A549 (cell line): Measurements from ENCODE around the gene RIPPLY1. TPM values are rescaled to one million over a fixed set of nuclear protein-coding genes. Genes with fewer than 3 reads are reported as not detected.

Source experiments
- ATAC-seq, 2 experiments: fragments of 200-7000 bp in 1 of 2; fragments of >200 bp in 1 of 2; cut with Nextera tagmentation in 1 of 2; cut with Tn5 transposase in 1 of 2; 3 replicates each; pipeline versions ENCODE4 v1.8.0 to v1.9.1; 2018 to 2020; ENCODE audit warnings: mild to moderate bottlenecking in 1 of 2, moderate library complexity in 1 of 2
- CTCF ChIA-PET: fragments of 300-600 bp; sonication (Branson Sonifier 250); formaldehyde crosslinking; extraction: SDS; loops from one replicate; lab custom pipeline; 2021; ENCODE audit warnings: antibody characterized with exemption, inconsistent platforms; lab: Yijun Ruan, JAX
- POLR2A ChIA-PET: fragments of 350-600 bp; formaldehyde crosslinking; extraction: SDS; loops from one replicate; lab custom pipeline; 2021; ENCODE audit warnings: antibody characterized with exemption, inconsistent platforms; lab: Yijun Ruan, JAX
- DNase-seq, 2 experiments: peaks; one replicate each; pipeline versions ENCODE4 v3.0.0 to v3.0.0-alpha.2; 2011 to 2016; ENCODE audit warnings: low read depth in 1 of 2, low spot score in 1 of 2
- FAIRE-seq: peaks from 2 replicates; lab custom pipeline; 2011; peaks lifted over from hg19 to GRCh38; lab: Jason Lieb, UNC
- H3K27ac ChIP-seq, 2 experiments: fragments of >200 bp; sonication (Bioruptor Twin); formaldehyde crosslinking; 3 replicates each; pipeline ENCODE4 v1.5.1; 2016 to 2017
- H3K4me1 ChIP-seq: fragments of >200 bp; sonication (Bioruptor Twin); formaldehyde crosslinking; 3 replicates; pipeline ENCODE4 v1.6.1; 2016
- H3K4me2 ChIP-seq: fragments of >200 bp; sonication (Bioruptor Twin); formaldehyde crosslinking; 3 replicates; pipeline ENCODE4 v1.6.1; 2016
- H3K4me3 ChIP-seq: fragments of >200 bp; sonication (Bioruptor Twin); formaldehyde crosslinking; 3 replicates; pipeline ENCODE4 v1.5.1; 2016
- H3K9me3 ChIP-seq: fragments of >200 bp; sonication (Bioruptor Twin); formaldehyde crosslinking; 3 replicates; pipeline ENCODE4 v1.6.1; 2016
- BHLHE40 ChIP-seq: IDR thresholded peaks from 2 replicates; pipeline ENCODE4 v1.6.1; 2012; ENCODE audit warnings: low read depth, low read length, inconsistent platforms
- CEBPB ChIP-seq, 2 experiments: fragments of >200 bp in 1 of 2; sonication (Bioruptor Twin) in 1 of 2; formaldehyde crosslinking in 1 of 2; IDR thresholded peaks; 2 replicates each; pipeline ENCODE4 v1.6.1; 2012 to 2016
- CHD4 ChIP-seq: fragments of 200-600 bp; sonication (generic); IDR thresholded peaks from 2 replicates; pipeline ENCODE4 v1.6.1; 2016; ENCODE audit warnings: antibody characterized with exemption, mild to moderate bottlenecking, borderline replicate concordance
- EP300 ChIP-seq, 2 experiments: fragments of >200 bp; sonication (Bioruptor Twin); formaldehyde crosslinking; IDR thresholded peaks; 2 replicates in 1 of 2; 3 replicates in 1 of 2; pipeline ENCODE4 v1.6.1; 2016 to 2017
- FOSL2 ChIP-seq, 2 experiments: fragments of 450-650 bp in 1 of 2; fragments of >200 bp in 1 of 2; sonication (Bioruptor Twin) in 1 of 2; formaldehyde crosslinking; IDR thresholded peaks; 2 replicates each; pipeline versions ENCODE4 v1.5.0 to v1.6.1; 2016 to 2020; ENCODE audit warnings: mild to moderate bottlenecking in 1 of 2, moderate library complexity in 1 of 2
- GATA3 ChIP-seq: IDR thresholded peaks from 2 replicates; pipeline ENCODE4 v1.6.1; 2012; ENCODE audit warnings: borderline replicate concordance
- HEYL ChIP-seq: fragments of 250-450 bp; sonication (Bioruptor Pico); IDR thresholded peaks from 2 replicates; pipeline ENCODE4 v1.8.0; 2021; ENCODE audit warnings: mild to moderate bottlenecking, moderate library complexity
- HOXB13 ChIP-seq: fragments of 250-450 bp; sonication (Bioruptor Pico); IDR thresholded peaks from 2 replicates; pipeline ENCODE4 v1.5.0; 2020; ENCODE audit warnings: low read depth, mild to moderate bottlenecking, moderate library complexity
- JUN ChIP-seq, 2 experiments: fragments of >200 bp; sonication (Bioruptor Twin); formaldehyde crosslinking; IDR thresholded peaks; 2 replicates in 1 of 2; 3 replicates in 1 of 2; pipeline ENCODE4 v1.6.1; 2016 to 2017
- JUNB ChIP-seq: fragments of >200 bp; sonication (Bioruptor Twin); formaldehyde crosslinking; IDR thresholded peaks from 2 replicates; pipeline ENCODE4 v1.6.1; 2016
- KDM5A ChIP-seq: fragments of 200-600 bp; sonication (generic); IDR thresholded peaks from 2 replicates; pipeline ENCODE4 v1.6.1; 2016; ENCODE audit warnings: antibody characterized with exemption, mild to moderate bottlenecking
- MAZ ChIP-seq: fragments of 150-350 bp; IDR thresholded peaks from 2 replicates; pipeline ENCODE4 v1.6.1; 2014; ENCODE audit warnings: antibody characterized with exemption, low read depth, low read length, borderline replicate concordance
- MYC ChIP-seq: IDR thresholded peaks from 2 replicates; pipeline ENCODE4 v1.6.1; 2012; ENCODE audit warnings: mild to moderate bottlenecking, inconsistent platforms, low read length, improper control_type of control experiment, borderline replicate concordance
- NPAS2 ChIP-seq: fragments of 250-450 bp; sonication (Bioruptor Pico); IDR thresholded peaks from 2 replicates; pipeline ENCODE4 v1.8.0; 2022; ENCODE audit warnings: mild to moderate bottlenecking, moderate library complexity, borderline replicate concordance
- POLR2A ChIP-seq: IDR thresholded peaks from 2 replicates; pipeline ENCODE4 v1.6.1; 2012; ENCODE audit warnings: mild to moderate bottlenecking, low read length
- RAD21 ChIP-seq, 2 experiments: fragments of >200 bp in 1 of 2; sonication (Bioruptor Twin) in 1 of 2; formaldehyde crosslinking in 1 of 2; IDR thresholded peaks in 1 of 2; conservative IDR thresholded peaks in 1 of 2; 2 replicates in 1 of 2; 3 replicates in 1 of 2; pipeline ENCODE4 v1.6.1; 2012 to 2018; ENCODE audit warnings: inconsistent platforms in 1 of 2
- RARB ChIP-seq: fragments of 250-450 bp; sonication (Bioruptor Pico); IDR thresholded peaks from 2 replicates; pipeline ENCODE4 v1.8.0; 2021; ENCODE audit warnings: mild to moderate bottlenecking, moderate library complexity
- RNF2 ChIP-seq: fragments of 200-600 bp; sonication (generic); IDR thresholded peaks from 2 replicates; pipeline ENCODE4 v1.6.1; 2016; ENCODE audit warnings: low read depth, mild to moderate bottlenecking, antibody characterized with exemption, moderate library complexity, borderline replicate concordance
- SMC3 ChIP-seq: fragments of >200 bp; sonication (Bioruptor Twin); formaldehyde crosslinking; IDR thresholded peaks from 3 replicates; pipeline ENCODE4 v1.6.1; 2018; ENCODE audit warnings: inconsistent platforms
- TFCP2L1 ChIP-seq: fragments of 250-450 bp; sonication (Bioruptor Pico); IDR thresholded peaks from 2 replicates; pipeline ENCODE4 v1.5.0; 2021; ENCODE audit warnings: mild to moderate bottlenecking
- TP53 ChIP-seq: fragments of 250-450 bp; sonication (Bioruptor Pico); IDR thresholded peaks from 2 replicates; pipeline ENCODE4 v1.5.0; 2021; ENCODE audit warnings: mild to moderate bottlenecking, moderate library complexity
- ZC3H11A ChIP-seq: fragments of 450-650 bp; IDR thresholded peaks from 2 replicates; pipeline ENCODE4 v1.6.1; 2014; ENCODE audit warnings: antibody characterized with exemption, mild to moderate bottlenecking
- ZFP36 ChIP-seq: fragments of 450-650 bp; IDR thresholded peaks from 2 replicates; pipeline ENCODE4 v1.6.1; 2014; ENCODE audit warnings: borderline replicate concordance; ENCODE audit not compliant: partially characterized antibody
- WGBS: methylation state at CpG from one replicate; pipeline ENCODE4 v1.1.6; 2017; ENCODE audit errors: missing lambda C conversion rate; 5-methylcytosine and 5-hydroxymethylcytosine counted together
- polyA plus RNA-seq, 4 experiments: library from polyadenylated mRNA; depleted of rRNA in 3 of 4; stranded (reverse); fragments of >200 nt; fragmentation: RNase III in 1 of 4; extraction: RNeasy Plus Mini Kit Qiagen cat#74134 plus additional on column Dnase treatment in 1 of 4; gene quantifications; 2 replicates in 3 of 4; 3 replicates in 1 of 4; pipeline ENCODE4 v1.2.3, GENCODE V29; 2011 to 2017
- TF ChIP-seq, protein P1 (sequence below): fragments of >200 bp; sonication (Bioruptor Twin); formaldehyde crosslinking; IDR thresholded peaks from 3 replicates; pipeline ENCODE4 v1.6.1; 2016
- TF ChIP-seq, protein P2 (sequence below): IDR thresholded peaks from 2 replicates; pipeline ENCODE4 v1.6.1; 2012; ENCODE audit warnings: low read depth, borderline replicate concordance
- TF ChIP-seq, protein P3 (sequence below): fragments of >200 bp; sonication (Bioruptor Twin); formaldehyde crosslinking; IDR thresholded peaks from 2 replicates; pipeline ENCODE4 v1.6.1; 2016
- TF ChIP-seq, protein P4 (sequence below): IDR thresholded peaks from 2 replicates; pipeline ENCODE4 v1.6.1; 2012
- TF ChIP-seq, protein P5 (sequence below): fragments of 450-650 bp; IDR thresholded peaks from 2 replicates; pipeline ENCODE4 v1.6.1; 2014; ENCODE audit warnings: antibody characterized with exemption

RIPPLY1 gene
- polyA plus RNA-seq, 2 of the 4 experiments (the other 2 are of a cell fraction) = 0.14 to 0.17 TPM

DNA sequence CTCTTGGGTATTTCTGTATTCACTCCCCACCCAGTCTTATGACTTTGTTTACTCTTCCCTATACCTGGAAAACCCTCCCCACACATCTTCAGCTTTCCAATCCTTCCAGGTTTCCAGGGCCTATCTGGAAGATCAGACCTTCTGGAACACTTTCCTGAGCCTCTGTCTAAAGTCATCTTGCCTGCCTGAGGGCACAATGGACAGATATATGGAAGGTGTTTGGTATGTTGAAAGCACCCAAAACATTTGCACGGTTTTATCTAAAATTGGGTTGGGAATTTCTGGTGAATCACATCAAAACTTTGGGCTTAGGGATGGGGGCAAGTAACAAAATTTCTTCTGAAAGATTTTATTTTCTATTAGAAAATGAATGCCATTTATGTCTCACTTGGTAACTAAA, 33.1 kb upstream of the RIPPLY1 start:
- ChIA-PET POLR2A (no interaction called here), CTCF (interaction anchor here (0.9 to 3.1 kb wide), 7 partner anchors 14 to 44 kb away, joined by 3 to 15 read pairs (median 5); no protein-coding TSS in a partner anchor)
- no peak overlapping the region for H3K4me2 ChIP-seq
- no peak overlapping the region for H3K4me3 ChIP-seq
- FAIRE-seq (peak; percentile 36), DNase-seq (no peak), ATAC-seq (no peak)
- peaks cover 90% of the 10 kb centered on the region for H3K4me1 ChIP-seq
- TF ChIP-seq TP53 (no peak), NPAS2 (no peak), RNF2 (no peak), JUN (IDR thresholded peaks at IDR 0.05) (no peak), KDM5A (no peak), BHLHE40 (no peak), MAZ (no peak)
- TF ChIP-seq, protein P1, sequence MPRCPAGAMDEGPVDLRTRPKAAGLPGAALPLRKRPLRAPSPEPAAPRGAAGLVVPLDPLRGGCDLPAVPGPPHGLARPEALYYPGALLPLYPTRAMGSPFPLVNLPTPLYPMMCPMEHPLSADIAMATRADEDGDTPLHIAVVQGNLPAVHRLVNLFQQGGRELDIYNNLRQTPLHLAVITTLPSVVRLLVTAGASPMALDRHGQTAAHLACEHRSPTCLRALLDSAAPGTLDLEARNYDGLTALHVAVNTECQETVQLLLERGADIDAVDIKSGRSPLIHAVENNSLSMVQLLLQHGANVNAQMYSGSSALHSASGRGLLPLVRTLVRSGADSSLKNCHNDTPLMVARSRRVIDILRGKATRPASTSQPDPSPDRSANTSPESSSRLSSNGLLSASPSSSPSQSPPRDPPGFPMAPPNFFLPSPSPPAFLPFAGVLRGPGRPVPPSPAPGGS = no peak
- no peaks in the 10 kb centered on the region for H3K9me3 ChIP-seq
- peak overlapping the region; percentile 92 to 99 for H3K27ac ChIP-seq
- 89% methylated on average over 1 of the region's 1 CpG for WGBS

DNA sequence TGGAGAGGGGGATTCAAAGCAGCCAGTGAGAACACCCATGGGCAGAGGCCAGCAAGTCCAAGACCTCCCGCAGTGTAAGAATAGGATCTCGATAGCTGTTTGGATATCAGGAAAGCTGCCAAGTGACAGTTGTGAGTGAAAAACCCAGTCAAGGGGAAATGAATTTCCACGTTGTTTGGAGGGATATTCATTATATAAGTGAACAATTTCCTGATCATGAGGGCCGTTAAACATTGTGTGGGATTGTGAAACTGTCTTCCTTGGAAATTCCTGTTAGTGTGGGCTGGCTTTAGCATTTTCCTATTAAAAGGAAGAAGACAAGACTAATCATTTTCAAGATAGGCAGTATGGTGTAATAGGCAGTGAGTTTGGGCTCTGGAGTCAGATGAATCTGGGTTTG, 32.0 kb upstream of the RIPPLY1 start:
- ATAC-seq (no peak), FAIRE-seq (no peak), DNase-seq (peak in 1 of 2 experiments; percentile 51)
- 20% methylated on average over 4 of the region's 4 CpGs for WGBS
- Histone ChIP-seq H3K27ac (peak overlapping the region; percentile 92 to 99), H3K9me3 (no peaks in the 10 kb centered on the region), H3K4me1 (peaks cover 90% of the 10 kb centered on the region), H3K4me2 (peak overlapping the region; percentile 66; the same call in 2 of the 3 replicates), H3K4me3 (no peak overlapping the region)
- ChIA-PET CTCF (interaction anchor here (1.0 kb wide), 1 partner anchor 43 kb away, joined by 3 read pairs; no protein-coding TSS in a partner anchor), POLR2A (interaction anchor here (0.8 kb wide), 1 partner anchor 17 kb away, joined by 3 read pairs; no protein-coding TSS in a partner anchor)
- TF ChIP-seq FOSL2 (IDR thresholded peaks at IDR 0.05) = no peak
- TF ChIP-seq FOSL2 (CRISPR knock-in tag; IDR thresholded peaks at IDR 0.05) = no peak
- TF ChIP-seq EP300 (IDR thresholded peaks at IDR 0.05) = peak; percentile 58 to 92; a peak in 3 of 5 replicates
- peak; percentile 62; the same call in 1 of the 2 replicates for TF ChIP-seq JUNB
- TF ChIP-seq RARB (CRISPR knock-in tag) = no peak
- no peak for TF ChIP-seq KDM5A
- TF ChIP-seq ZC3H11A = no peak
- TF ChIP-seq JUN (IDR thresholded peaks at IDR 0.05) = peak in 1 of 2 experiments; percentile 65; a peak in 2 of 5 replicates
- TF ChIP-seq SMC3 = 0 out of 3 replicates have a peak, but pooled peaks have one; percentile 6
- TF ChIP-seq HEYL (CRISPR knock-in tag) = no peak
- TF ChIP-seq, protein P2, sequence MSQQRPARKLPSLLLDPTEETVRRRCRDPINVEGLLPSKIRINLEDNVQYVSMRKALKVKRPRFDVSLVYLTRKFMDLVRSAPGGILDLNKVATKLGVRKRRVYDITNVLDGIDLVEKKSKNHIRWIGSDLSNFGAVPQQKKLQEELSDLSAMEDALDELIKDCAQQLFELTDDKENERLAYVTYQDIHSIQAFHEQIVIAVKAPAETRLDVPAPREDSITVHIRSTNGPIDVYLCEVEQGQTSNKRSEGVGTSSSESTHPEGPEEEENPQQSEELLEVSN = no peak
- TF ChIP-seq CEBPB (IDR thresholded peaks at IDR 0.05) = peak; percentile 28 to 54; a peak in 3 of 4 replicates
- TF ChIP-seq, protein P1 = 0 out of 3 replicates have a peak, but pooled peaks have one; percentile 24

DNA sequence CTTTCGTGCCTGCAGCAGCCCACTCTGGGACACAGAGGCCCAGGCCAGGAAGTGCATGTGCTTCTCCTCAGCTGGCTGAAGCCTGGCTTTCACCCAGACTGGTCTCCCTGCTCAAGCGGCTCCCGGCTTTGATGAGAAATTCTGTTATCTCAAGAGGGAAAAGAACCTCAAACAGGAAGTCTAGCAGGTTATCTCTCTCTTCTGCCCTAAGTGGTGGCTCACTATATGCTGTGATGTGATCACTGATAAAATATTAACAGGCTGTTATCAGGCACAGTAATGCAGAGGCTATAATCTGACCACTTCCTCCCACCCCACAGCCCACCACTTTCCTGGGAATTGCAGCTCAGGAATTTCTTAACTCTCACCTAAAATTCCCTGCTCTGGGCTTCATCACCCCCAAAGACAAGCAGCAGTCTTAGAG, 30.4 kb upstream of the RIPPLY1 start:
- Histone ChIP-seq H3K9me3 (no peaks in the 10 kb centered on the region), H3K27ac (peak overlapping the region; percentile 92 to 99), H3K4me3 (no peak overlapping the region), H3K4me1 (peaks cover 93% of the 10 kb centered on the region), H3K4me2 (peak overlapping the region; percentile 66)
- DNase-seq (peak; percentile 61 to 77), ATAC-seq (peak; percentile 73 to 87), FAIRE-seq (peak; percentile 86)
- ChIA-PET CTCF (interaction anchor here (0.7 to 5.8 kb wide), 6 partner anchors 15 to 39 kb away, joined by 3 to 38 read pairs (median 4); no protein-coding TSS in a partner anchor), POLR2A (interaction anchor here (1.2 to 1.8 kb wide), 3 partner anchors 16 to 39 kb away, joined by 3 to 11 read pairs (median 3); no protein-coding TSS in a partner anchor)
- WGBS = 0% methylated on average over 3 of the region's 3 CpGs
- TF ChIP-seq POLR2A (no peak), ZC3H11A (no peak), TFCP2L1 (CRISPR knock-in tag) (no peak), GATA3 (peak; percentile 90), RAD21 (conservative IDR thresholded peaks at IDR 0.05 in 1 of 2, IDR thresholded peaks at IDR 0.05 in 1 of 2) (no peak), HOXB13 (CRISPR knock-in tag) (no peak), JUN (IDR thresholded peaks at IDR 0.05) (peak; percentile 51 to 81; a peak in 4 of 5 replicates), NPAS2 (no peak), EP300 (IDR thresholded peaks at IDR 0.05) (peak; percentile 88 to 89; a peak in 4 of 5 replicates), MYC (no peak), ZFP36 (no peak), CHD4 (no peak), SMC3 (no peak; the same call in 2 of the 3 replicates)
- TF ChIP-seq, protein P3, sequence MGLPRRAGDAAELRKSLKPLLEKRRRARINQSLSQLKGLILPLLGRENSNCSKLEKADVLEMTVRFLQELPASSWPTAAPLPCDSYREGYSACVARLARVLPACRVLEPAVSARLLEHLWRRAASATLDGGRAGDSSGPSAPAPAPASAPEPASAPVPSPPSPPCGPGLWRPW = no peak
- TF ChIP-seq, protein P4, sequence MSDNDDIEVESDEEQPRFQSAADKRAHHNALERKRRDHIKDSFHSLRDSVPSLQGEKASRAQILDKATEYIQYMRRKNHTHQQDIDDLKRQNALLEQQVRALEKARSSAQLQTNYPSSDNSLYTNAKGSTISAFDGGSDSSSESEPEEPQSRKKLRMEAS = peak; percentile 67
- TF ChIP-seq, protein P5, sequence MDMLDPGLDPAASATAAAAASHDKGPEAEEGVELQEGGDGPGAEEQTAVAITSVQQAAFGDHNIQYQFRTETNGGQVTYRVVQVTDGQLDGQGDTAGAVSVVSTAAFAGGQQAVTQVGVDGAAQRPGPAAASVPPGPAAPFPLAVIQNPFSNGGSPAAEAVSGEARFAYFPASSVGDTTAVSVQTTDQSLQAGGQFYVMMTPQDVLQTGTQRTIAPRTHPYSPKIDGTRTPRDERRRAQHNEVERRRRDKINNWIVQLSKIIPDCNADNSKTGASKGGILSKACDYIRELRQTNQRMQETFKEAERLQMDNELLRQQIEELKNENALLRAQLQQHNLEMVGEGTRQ = no peak
